WTC11 (cell line): ENCODE measurements around the gene SENP7. TPM values are rescaled to one million over a fixed set of nuclear protein-coding genes. Genes with fewer than 3 reads are reported as not detected.

ENCODE experiments used
- ATAC-seq: fragments of 200-7000 bp; cut with Tn5 transposase; 2 replicates; pipeline ENCODE4 v1.10.0; 2021; ENCODE audit warnings: mild to moderate bottlenecking, moderate library complexity
- CTCF ChIA-PET: fragments of 300-600 bp; sonication (Branson Sonifier 250); formaldehyde crosslinking; loops from one replicate; lab custom pipeline; 2021; ENCODE audit warnings: antibody characterized with exemption; lab: Charles Lee
- POLR2A ChIA-PET: fragments of 350-600 bp; sonication (Branson Sonifier 250); formaldehyde crosslinking; loops from one replicate; lab custom pipeline; 2021; ENCODE audit warnings: antibody characterized with exemption; lab: Charles Lee
- DNase-seq: peaks from one replicate; pipeline ENCODE4 v3.0.0; 2021; ENCODE audit warnings: low spot score
- H3K27ac Mint-ChIP-seq: 2 replicates; pipeline ENCODE4 v1.8.0; 2021; ENCODE audit warnings: mixed read lengths
- H3K27me3 Mint-ChIP-seq: 2 replicates; pipeline ENCODE4 v1.8.0; 2021; ENCODE audit warnings: low read depth, mild to moderate bottlenecking, moderate library complexity, mixed read lengths
- H3K36me3 Mint-ChIP-seq: 2 replicates; pipeline ENCODE4 v1.8.0; 2021; ENCODE audit warnings: mixed read lengths
- H3K4me1 Mint-ChIP-seq: 2 replicates; pipeline ENCODE4 v1.8.0; 2022; ENCODE audit warnings: mixed read lengths
- H3K4me3 Mint-ChIP-seq: 2 replicates; pipeline ENCODE4 v1.8.0; 2021; ENCODE audit warnings: mild to moderate bottlenecking, moderate library complexity, mixed read lengths
- H3K9me3 Mint-ChIP-seq: 2 replicates; pipeline ENCODE4 v1.8.0; 2021; ENCODE audit warnings: mixed read lengths
- CREM ChIP-seq: sonication (generic); formaldehyde crosslinking; IDR thresholded peaks from 2 replicates; pipeline ENCODE4 v1.8.1; 2022; ENCODE audit warnings: mild to moderate bottlenecking, missing genetic modification reagents, moderate library complexity
- FOXJ3 ChIP-seq: sonication (generic); formaldehyde crosslinking; IDR thresholded peaks from 2 replicates; pipeline ENCODE4 v1.9.0; 2021; ENCODE audit warnings: missing genetic modification reagents, mild to moderate bottlenecking, borderline replicate concordance
- NFE2L1 ChIP-seq: sonication (generic); formaldehyde crosslinking; IDR thresholded peaks from 2 replicates; pipeline ENCODE4 v1.8.1; 2023; ENCODE audit warnings: missing genetic modification reagents
- NFYB ChIP-seq: sonication (generic); formaldehyde crosslinking; conservative IDR thresholded peaks from 2 replicates; pipeline ENCODE4 v1.8.0; 2022; ENCODE audit warnings: low read depth, missing genetic modification reagents
- PRRX2 ChIP-seq: fragments of 250-450 bp; sonication (Bioruptor Pico); IDR thresholded peaks from 2 replicates; pipeline ENCODE4 v1.8.0; 2021; ENCODE audit warnings: mild to moderate bottlenecking
- SP1 ChIP-seq: sonication (generic); formaldehyde crosslinking; conservative IDR thresholded peaks from 2 replicates; pipeline ENCODE4 v1.8.1; 2022; ENCODE audit warnings: missing genetic modification reagents
- TEAD1 ChIP-seq: sonication (generic); formaldehyde crosslinking; IDR thresholded peaks from 2 replicates; pipeline ENCODE4 v1.8.0; 2022; ENCODE audit warnings: mild to moderate bottlenecking, missing genetic modification reagents
- TP53 ChIP-seq: sonication (generic); formaldehyde crosslinking; IDR thresholded peaks from 2 replicates; pipeline ENCODE4 v1.8.1; 2023; ENCODE audit warnings: mild to moderate bottlenecking, missing genetic modification reagents
- total RNA-seq: library from RNA; stranded (reverse); gene quantifications from 3 replicates; pipeline ENCODE4 v1.2.3, GENCODE V29; 2021
- TF ChIP-seq, protein P1 (sequence below): fragments of 250-450 bp; sonication (Bioruptor Pico); IDR thresholded peaks from 2 replicates; pipeline ENCODE4 v1.9.0; 2021; ENCODE audit warnings: moderate library complexity, mild to moderate bottlenecking, inconsistent platforms, borderline replicate concordance
- TF ChIP-seq, protein P2 (sequence below): sonication (generic); formaldehyde crosslinking; IDR thresholded peaks from 2 replicates; pipeline ENCODE4 v1.8.1; 2023; ENCODE audit warnings: mild to moderate bottlenecking, missing genetic modification reagents, moderate library complexity
- TF ChIP-seq, protein P3 (sequence below): fragments of 250-450 bp; sonication (Bioruptor Pico); IDR thresholded peaks from 2 replicates; pipeline ENCODE4 v1.9.0; 2021; ENCODE audit warnings: mild to moderate bottlenecking, borderline replicate concordance
- TF ChIP-seq, protein P4 (sequence below): sonication (generic); formaldehyde crosslinking; IDR thresholded peaks from 2 replicates; pipeline ENCODE4 v1.8.0; 2023; ENCODE audit warnings: missing genetic modification reagents
- TF ChIP-seq, protein P5 (sequence below): sonication (generic); formaldehyde crosslinking; conservative IDR thresholded peaks from 2 replicates; pipeline ENCODE4 v1.8.1; 2022; ENCODE audit warnings: mild to moderate bottlenecking, missing genetic modification reagents
- TF ChIP-seq, protein P6 (sequence below): sonication (generic); formaldehyde crosslinking; conservative IDR thresholded peaks from 2 replicates; pipeline ENCODE4 v1.8.1; 2023; ENCODE audit warnings: mild to moderate bottlenecking, low read depth, missing genetic modification reagents, moderate library complexity
- TF ChIP-seq, protein P7 (sequence below): sonication (generic); formaldehyde crosslinking; IDR thresholded peaks from 2 replicates; pipeline ENCODE4 v1.8.1; 2022; ENCODE audit warnings: mild to moderate bottlenecking, missing genetic modification reagents, moderate library complexity, borderline replicate concordance
- TF ChIP-seq, protein P8 (sequence below): sonication (generic); formaldehyde crosslinking; IDR thresholded peaks from 2 replicates; pipeline ENCODE4 v1.8.1; 2023; ENCODE audit warnings: mild to moderate bottlenecking, missing genetic modification reagents, borderline replicate concordance

The SENP7 gene
- total RNA-seq, 1 experiment from 2014 or later: 10.5 TPM

DNA sequence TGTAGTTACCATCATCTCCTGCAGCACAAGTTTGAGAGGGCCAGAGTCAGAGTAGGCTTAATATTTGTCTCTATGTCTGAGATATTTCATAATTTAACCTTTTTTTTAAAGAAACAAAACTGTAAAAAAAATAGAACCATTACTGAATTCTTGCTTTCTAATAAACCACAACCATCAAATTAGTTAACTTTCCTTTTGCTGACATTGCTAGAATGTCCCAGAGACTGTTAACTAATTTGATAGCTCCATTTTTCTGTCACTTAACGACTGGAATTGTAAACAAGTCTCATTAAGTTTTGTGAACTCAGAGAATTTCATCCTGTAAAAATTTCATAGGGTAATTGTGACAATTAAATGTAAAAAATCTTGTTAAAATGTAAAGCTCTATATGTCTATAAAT lies 228.3 kb downstream of the SENP7 start (continued):
- no peak for TF ChIP-seq FOXJ3
- TF ChIP-seq PRRX2 (CRISPR knock-in tag): no peak
- TF ChIP-seq, protein P1, sequence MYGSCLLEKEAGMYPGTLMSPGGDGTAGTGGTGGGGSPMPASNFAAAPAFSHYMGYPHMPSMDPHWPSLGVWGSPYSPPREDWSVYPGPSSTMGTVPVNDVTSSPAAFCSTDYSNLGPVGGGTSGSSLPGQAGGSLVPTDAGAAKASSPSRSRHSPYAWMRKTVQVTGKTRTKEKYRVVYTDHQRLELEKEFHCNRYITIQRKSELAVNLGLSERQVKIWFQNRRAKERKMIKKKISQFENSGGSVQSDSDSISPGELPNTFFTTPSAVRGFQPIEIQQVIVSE (CRISPR knock-in tag): no peak
- no peak for TF ChIP-seq NFYB (CRISPR knock-in tag)
- TF ChIP-seq, protein P2, sequence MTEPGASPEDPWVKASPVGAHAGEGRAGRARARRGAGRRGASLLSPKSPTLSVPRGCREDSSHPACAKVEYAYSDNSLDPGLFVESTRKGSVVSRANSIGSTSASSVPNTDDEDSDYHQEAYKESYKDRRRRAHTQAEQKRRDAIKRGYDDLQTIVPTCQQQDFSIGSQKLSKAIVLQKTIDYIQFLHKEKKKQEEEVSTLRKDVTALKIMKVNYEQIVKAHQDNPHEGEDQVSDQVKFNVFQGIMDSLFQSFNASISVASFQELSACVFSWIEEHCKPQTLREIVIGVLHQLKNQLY (CRISPR knock-in tag): no peak
- TF ChIP-seq, protein P3, sequence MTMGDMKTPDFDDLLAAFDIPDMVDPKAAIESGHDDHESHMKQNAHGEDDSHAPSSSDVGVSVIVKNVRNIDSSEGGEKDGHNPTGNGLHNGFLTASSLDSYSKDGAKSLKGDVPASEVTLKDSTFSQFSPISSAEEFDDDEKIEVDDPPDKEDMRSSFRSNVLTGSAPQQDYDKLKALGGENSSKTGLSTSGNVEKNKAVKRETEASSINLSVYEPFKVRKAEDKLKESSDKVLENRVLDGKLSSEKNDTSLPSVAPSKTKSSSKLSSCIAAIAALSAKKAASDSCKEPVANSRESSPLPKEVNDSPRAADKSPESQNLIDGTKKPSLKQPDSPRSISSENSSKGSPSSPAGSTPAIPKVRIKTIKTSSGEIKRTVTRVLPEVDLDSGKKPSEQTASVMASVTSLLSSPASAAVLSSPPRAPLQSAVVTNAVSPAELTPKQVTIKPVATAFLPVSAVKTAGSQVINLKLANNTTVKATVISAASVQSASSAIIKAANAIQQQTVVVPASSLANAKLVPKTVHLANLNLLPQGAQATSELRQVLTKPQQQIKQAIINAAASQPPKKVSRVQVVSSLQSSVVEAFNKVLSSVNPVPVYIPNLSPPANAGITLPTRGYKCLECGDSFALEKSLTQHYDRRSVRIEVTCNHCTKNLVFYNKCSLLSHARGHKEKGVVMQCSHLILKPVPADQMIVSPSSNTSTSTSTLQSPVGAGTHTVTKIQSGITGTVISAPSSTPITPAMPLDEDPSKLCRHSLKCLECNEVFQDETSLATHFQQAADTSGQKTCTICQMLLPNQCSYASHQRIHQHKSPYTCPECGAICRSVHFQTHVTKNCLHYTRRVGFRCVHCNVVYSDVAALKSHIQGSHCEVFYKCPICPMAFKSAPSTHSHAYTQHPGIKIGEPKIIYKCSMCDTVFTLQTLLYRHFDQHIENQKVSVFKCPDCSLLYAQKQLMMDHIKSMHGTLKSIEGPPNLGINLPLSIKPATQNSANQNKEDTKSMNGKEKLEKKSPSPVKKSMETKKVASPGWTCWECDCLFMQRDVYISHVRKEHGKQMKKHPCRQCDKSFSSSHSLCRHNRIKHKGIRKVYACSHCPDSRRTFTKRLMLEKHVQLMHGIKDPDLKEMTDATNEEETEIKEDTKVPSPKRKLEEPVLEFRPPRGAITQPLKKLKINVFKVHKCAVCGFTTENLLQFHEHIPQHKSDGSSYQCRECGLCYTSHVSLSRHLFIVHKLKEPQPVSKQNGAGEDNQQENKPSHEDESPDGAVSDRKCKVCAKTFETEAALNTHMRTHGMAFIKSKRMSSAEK (CRISPR knock-in tag): no peak
- TF ChIP-seq TP53: no peak
- TF ChIP-seq, protein P4, sequence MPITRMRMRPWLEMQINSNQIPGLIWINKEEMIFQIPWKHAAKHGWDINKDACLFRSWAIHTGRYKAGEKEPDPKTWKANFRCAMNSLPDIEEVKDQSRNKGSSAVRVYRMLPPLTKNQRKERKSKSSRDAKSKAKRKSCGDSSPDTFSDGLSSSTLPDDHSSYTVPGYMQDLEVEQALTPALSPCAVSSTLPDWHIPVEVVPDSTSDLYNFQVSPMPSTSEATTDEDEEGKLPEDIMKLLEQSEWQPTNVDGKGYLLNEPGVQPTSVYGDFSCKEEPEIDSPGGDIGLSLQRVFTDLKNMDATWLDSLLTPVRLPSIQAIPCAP: no peak

DNA sequence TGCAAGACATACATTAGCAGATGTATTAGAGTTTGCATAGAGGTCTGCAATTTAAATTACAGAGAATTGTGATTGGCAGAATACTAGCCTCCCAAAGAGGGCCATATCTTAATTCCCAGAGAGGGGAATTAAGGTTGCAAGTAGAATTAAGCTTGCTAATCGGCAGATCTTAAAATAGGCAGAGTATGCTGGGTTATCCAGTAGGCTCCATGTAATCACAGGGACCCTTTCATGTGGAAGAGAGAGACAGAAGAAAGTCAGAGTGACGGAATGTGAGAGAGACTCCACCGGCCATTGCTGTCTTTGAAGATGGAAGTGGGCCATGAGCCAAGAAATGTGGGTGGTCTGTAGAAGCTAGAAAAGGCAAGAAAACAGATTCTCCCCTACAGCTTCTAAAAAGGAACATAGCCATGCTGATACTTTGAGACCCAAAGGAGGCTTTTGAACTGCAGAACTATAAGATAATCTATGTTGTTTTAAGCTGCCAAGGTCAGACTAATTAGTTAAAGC lies 231.4 kb downstream of the SENP7 start:
- no peak for ATAC-seq
- DNase-seq: no peak
- H3K9me3 Mint-ChIP-seq: no peaks in the 10 kb centered on the region
- H3K27me3 Mint-ChIP-seq: peaks cover 24% of the 10 kb centered on the region
- POLR2A ChIA-PET: no interaction called here
- CTCF ChIA-PET: no interaction called here
- H3K27ac Mint-ChIP-seq: no peak overlapping the region
- H3K36me3 Mint-ChIP-seq: no peaks in the 10 kb centered on the region
- 0 out of 2 replicates have a peak, but pooled peaks cover 6% of the 10 kb centered on the region for H3K4me1 Mint-ChIP-seq
- H3K4me3 Mint-ChIP-seq: no peak overlapping the region
- TF ChIP-seq CREM (CRISPR knock-in tag): no peak
- no peak for TF ChIP-seq SP1
- TF ChIP-seq, protein P5, sequence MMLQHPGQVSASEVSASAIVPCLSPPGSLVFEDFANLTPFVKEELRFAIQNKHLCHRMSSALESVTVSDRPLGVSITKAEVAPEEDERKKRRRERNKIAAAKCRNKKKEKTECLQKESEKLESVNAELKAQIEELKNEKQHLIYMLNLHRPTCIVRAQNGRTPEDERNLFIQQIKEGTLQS (CRISPR knock-in tag): no peak
- TF ChIP-seq, protein P6, sequence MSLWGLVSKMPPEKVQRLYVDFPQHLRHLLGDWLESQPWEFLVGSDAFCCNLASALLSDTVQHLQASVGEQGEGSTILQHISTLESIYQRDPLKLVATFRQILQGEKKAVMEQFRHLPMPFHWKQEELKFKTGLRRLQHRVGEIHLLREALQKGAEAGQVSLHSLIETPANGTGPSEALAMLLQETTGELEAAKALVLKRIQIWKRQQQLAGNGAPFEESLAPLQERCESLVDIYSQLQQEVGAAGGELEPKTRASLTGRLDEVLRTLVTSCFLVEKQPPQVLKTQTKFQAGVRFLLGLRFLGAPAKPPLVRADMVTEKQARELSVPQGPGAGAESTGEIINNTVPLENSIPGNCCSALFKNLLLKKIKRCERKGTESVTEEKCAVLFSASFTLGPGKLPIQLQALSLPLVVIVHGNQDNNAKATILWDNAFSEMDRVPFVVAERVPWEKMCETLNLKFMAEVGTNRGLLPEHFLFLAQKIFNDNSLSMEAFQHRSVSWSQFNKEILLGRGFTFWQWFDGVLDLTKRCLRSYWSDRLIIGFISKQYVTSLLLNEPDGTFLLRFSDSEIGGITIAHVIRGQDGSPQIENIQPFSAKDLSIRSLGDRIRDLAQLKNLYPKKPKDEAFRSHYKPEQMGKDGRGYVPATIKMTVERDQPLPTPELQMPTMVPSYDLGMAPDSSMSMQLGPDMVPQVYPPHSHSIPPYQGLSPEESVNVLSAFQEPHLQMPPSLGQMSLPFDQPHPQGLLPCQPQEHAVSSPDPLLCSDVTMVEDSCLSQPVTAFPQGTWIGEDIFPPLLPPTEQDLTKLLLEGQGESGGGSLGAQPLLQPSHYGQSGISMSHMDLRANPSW (CRISPR knock-in tag): no peak
- TF ChIP-seq, protein P3 (CRISPR knock-in tag): no peak
- TF ChIP-seq, protein P7, sequence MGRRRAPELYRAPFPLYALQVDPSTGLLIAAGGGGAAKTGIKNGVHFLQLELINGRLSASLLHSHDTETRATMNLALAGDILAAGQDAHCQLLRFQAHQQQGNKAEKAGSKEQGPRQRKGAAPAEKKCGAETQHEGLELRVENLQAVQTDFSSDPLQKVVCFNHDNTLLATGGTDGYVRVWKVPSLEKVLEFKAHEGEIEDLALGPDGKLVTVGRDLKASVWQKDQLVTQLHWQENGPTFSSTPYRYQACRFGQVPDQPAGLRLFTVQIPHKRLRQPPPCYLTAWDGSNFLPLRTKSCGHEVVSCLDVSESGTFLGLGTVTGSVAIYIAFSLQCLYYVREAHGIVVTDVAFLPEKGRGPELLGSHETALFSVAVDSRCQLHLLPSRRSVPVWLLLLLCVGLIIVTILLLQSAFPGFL (CRISPR knock-in tag): no peak
- TF ChIP-seq NFE2L1 (CRISPR knock-in tag): no peak
- no peak for TF ChIP-seq NFYB (CRISPR knock-in tag)
- TF ChIP-seq, protein P8, sequence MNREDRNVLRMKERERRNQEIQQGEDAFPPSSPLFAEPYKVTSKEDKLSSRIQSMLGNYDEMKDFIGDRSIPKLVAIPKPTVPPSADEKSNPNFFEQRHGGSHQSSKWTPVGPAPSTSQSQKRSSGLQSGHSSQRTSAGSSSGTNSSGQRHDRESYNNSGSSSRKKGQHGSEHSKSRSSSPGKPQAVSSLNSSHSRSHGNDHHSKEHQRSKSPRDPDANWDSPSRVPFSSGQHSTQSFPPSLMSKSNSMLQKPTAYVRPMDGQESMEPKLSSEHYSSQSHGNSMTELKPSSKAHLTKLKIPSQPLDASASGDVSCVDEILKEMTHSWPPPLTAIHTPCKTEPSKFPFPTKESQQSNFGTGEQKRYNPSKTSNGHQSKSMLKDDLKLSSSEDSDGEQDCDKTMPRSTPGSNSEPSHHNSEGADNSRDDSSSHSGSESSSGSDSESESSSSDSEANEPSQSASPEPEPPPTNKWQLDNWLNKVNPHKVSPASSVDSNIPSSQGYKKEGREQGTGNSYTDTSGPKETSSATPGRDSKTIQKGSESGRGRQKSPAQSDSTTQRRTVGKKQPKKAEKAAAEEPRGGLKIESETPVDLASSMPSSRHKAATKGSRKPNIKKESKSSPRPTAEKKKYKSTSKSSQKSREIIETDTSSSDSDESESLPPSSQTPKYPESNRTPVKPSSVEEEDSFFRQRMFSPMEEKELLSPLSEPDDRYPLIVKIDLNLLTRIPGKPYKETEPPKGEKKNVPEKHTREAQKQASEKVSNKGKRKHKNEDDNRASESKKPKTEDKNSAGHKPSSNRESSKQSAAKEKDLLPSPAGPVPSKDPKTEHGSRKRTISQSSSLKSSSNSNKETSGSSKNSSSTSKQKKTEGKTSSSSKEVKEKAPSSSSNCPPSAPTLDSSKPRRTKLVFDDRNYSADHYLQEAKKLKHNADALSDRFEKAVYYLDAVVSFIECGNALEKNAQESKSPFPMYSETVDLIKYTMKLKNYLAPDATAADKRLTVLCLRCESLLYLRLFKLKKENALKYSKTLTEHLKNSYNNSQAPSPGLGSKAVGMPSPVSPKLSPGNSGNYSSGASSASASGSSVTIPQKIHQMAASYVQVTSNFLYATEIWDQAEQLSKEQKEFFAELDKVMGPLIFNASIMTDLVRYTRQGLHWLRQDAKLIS (CRISPR knock-in tag): no peak
- no peak for TF ChIP-seq TEAD1 (CRISPR knock-in tag)
